HEK293 (cell line): ENCODE data around the gene BCL11A.

Source experiments
- HOXC10 ChIP-seq: sonication (generic); formaldehyde crosslinking; IDR thresholded peaks from 2 replicates; pipeline ENCODE4 v1.8.1; 2023; ENCODE audit warnings: mild to moderate bottlenecking, missing genetic modification reagents
- KLF16 ChIP-seq: fragments of 450-650 bp; formaldehyde crosslinking; IDR thresholded peaks from 2 replicates; pipeline ENCODE4 v1.5.1; 2017; ENCODE audit warnings: missing biosample characterization, missing genetic modification characterization
- PBX3 ChIP-seq: sonication (generic); formaldehyde crosslinking; IDR thresholded peaks from 2 replicates; pipeline ENCODE4 v1.8.1; 2022; ENCODE audit warnings: mild to moderate bottlenecking, moderate library complexity, missing genetic modification reagents
- PRDM1 ChIP-seq: fragments of 450-650 bp; formaldehyde crosslinking; IDR thresholded peaks from 2 replicates; pipeline ENCODE4; 2016; ENCODE audit warnings: missing biosample characterization, missing genetic modification characterization
- RBAK ChIP-seq: fragments of 450-650 bp; formaldehyde crosslinking; IDR thresholded peaks from 2 replicates; pipeline ENCODE4 v1.5.1; 2016; ENCODE audit warnings: missing biosample characterization, missing genetic modification characterization
- REPIN1 ChIP-seq: fragments of 450-650 bp; formaldehyde crosslinking; IDR thresholded peaks from 2 replicates; pipeline ENCODE4 v1.5.1; 2017; ENCODE audit warnings: missing biosample characterization, missing genetic modification characterization, low read depth
- REST ChIP-seq: fragments of 450-650 bp; formaldehyde crosslinking; IDR thresholded peaks from 2 replicates; pipeline ENCODE4 v1.5.1; 2016; ENCODE audit warnings: missing biosample characterization, missing genetic modification characterization
- SETDB1 ChIP-seq: IDR thresholded peaks from one replicate; pipeline ENCODE4 v1.6.1; 2017; ENCODE audit warnings: mild to moderate bottlenecking, low read length, moderate library complexity, mixed read lengths; ENCODE audit not compliant: insufficient read length
- WT1 ChIP-seq: fragments of 450-650 bp; formaldehyde crosslinking; IDR thresholded peaks from 2 replicates; pipeline ENCODE4 v1.5.1; 2016; ENCODE audit warnings: missing biosample characterization, missing genetic modification characterization
- YY2 ChIP-seq: fragments of 450-650 bp; formaldehyde crosslinking; IDR thresholded peaks from 2 replicates; pipeline ENCODE4 v1.5.1; 2016; ENCODE audit warnings: missing biosample characterization, missing genetic modification characterization
- ZNF112 ChIP-seq: fragments of 450-650 bp; formaldehyde crosslinking; IDR thresholded peaks from 2 replicates; pipeline ENCODE4 v1.5.0; 2017; ENCODE audit warnings: missing biosample characterization, missing genetic modification characterization
- ZNF132 ChIP-seq: fragments of 450-650 bp; formaldehyde crosslinking; IDR thresholded peaks from 2 replicates; pipeline ENCODE4 v1.5.1; 2017; ENCODE audit warnings: missing biosample characterization, missing genetic modification characterization, borderline replicate concordance
- ZNF169 ChIP-seq: fragments of 450-650 bp; formaldehyde crosslinking; IDR thresholded peaks from 2 replicates; pipeline ENCODE4 v1.5.1; 2016; ENCODE audit warnings: missing biosample characterization, missing genetic modification characterization
- ZNF211 ChIP-seq: fragments of 450-650 bp; formaldehyde crosslinking; IDR thresholded peaks from 2 replicates; pipeline ENCODE4 v1.5.1; 2016; ENCODE audit warnings: low read depth, missing biosample characterization, missing genetic modification characterization
- ZNF266 ChIP-seq: fragments of 450-650 bp; formaldehyde crosslinking; IDR thresholded peaks from 2 replicates; pipeline ENCODE4 v1.5.1; 2016; ENCODE audit warnings: missing biosample characterization, missing genetic modification characterization, low read depth
- ZNF324 ChIP-seq: fragments of 450-650 bp; formaldehyde crosslinking; IDR thresholded peaks from 2 replicates; pipeline ENCODE4 v1.5.1; 2016; ENCODE audit warnings: missing biosample characterization, missing genetic modification characterization
- ZNF335 ChIP-seq: fragments of 450-650 bp; formaldehyde crosslinking; conservative IDR thresholded peaks from 2 replicates; pipeline ENCODE4 v1.5.1; 2016; ENCODE audit warnings: missing biosample characterization, missing genetic modification characterization
- ZNF354C ChIP-seq: fragments of 450-650 bp; formaldehyde crosslinking; IDR thresholded peaks from 2 replicates; pipeline ENCODE4 v1.5.1; 2016; ENCODE audit warnings: missing biosample characterization, missing genetic modification characterization, low read depth, borderline replicate concordance
- ZNF530 ChIP-seq: fragments of 450-650 bp; formaldehyde crosslinking; IDR thresholded peaks from 2 replicates; pipeline ENCODE4 v1.5.1; 2016; ENCODE audit warnings: low read depth, missing biosample characterization, missing genetic modification characterization
- ZNF623 ChIP-seq: fragments of 450-650 bp; formaldehyde crosslinking; IDR thresholded peaks from 2 replicates; pipeline ENCODE4 v1.5.1; 2016; ENCODE audit warnings: missing biosample characterization, missing genetic modification characterization
- ZNF776 ChIP-seq: fragments of 450-650 bp; formaldehyde crosslinking; IDR thresholded peaks from 2 replicates; pipeline ENCODE4 v1.5.0; 2017; ENCODE audit warnings: missing biosample characterization, missing genetic modification characterization, borderline replicate concordance
- TF ChIP-seq, protein P1 (sequence below): fragments of 450-650 bp; formaldehyde crosslinking; conservative IDR thresholded peaks from 2 replicates; pipeline ENCODE4 v1.5.1; 2016; ENCODE audit warnings: low read depth, missing biosample characterization, missing genetic modification characterization
- TF ChIP-seq, protein P2 (sequence below): fragments of 450-650 bp; formaldehyde crosslinking; IDR thresholded peaks from 2 replicates; pipeline ENCODE4 v1.5.1; 2016; ENCODE audit warnings: missing biosample characterization, missing genetic modification characterization
- TF ChIP-seq, protein P3 (sequence below): fragments of 450-650 bp; formaldehyde crosslinking; IDR thresholded peaks from 2 replicates; pipeline ENCODE4 v1.5.1; 2016; ENCODE audit warnings: missing biosample characterization, missing genetic modification characterization

Gene BCL11A

GRCh38 chr2:60530660-60531281 lies 22.7 kb downstream of the BCL11A start (continued):
- TF ChIP-seq KLF16 (0 out of 2 replicates have a peak, but pooled peaks have one; percentile 49), PBX3 (CRISPR knock-in tag) (no peak), ZNF530 (tag by site-specific recombination) (no peak), ZNF169 (no peak), HOXC10 (no peak), WT1 (tag by site-specific recombination) (peak; percentile 50; the same call in 1 of the 2 replicates), ZNF132 (tag by site-specific recombination) (no peak), ZNF623 (tag by site-specific recombination) (no peak), ZNF776 (tag by site-specific recombination) (no peak), ZNF112 (tag by site-specific recombination) (no peak), PRDM1 (tag by site-specific recombination) (peak; percentile 21; the same call in 1 of the 2 replicates), YY2 (tag by site-specific recombination) (no peak), ZNF211 (tag by site-specific recombination) (no peak), REST (no peak), RBAK (tag by site-specific recombination) (no peak), ZNF266 (tag by site-specific recombination) (no peak), ZNF324 (peak; percentile 38; the same call in 1 of the 2 replicates), ZNF335 (tag by site-specific recombination) (peak; percentile 59; the same call in 1 of the 2 replicates), SETDB1 (no peak), REPIN1 (tag by site-specific recombination) (no peak), ZNF354C (no peak)
- TF ChIP-seq, protein P1, sequence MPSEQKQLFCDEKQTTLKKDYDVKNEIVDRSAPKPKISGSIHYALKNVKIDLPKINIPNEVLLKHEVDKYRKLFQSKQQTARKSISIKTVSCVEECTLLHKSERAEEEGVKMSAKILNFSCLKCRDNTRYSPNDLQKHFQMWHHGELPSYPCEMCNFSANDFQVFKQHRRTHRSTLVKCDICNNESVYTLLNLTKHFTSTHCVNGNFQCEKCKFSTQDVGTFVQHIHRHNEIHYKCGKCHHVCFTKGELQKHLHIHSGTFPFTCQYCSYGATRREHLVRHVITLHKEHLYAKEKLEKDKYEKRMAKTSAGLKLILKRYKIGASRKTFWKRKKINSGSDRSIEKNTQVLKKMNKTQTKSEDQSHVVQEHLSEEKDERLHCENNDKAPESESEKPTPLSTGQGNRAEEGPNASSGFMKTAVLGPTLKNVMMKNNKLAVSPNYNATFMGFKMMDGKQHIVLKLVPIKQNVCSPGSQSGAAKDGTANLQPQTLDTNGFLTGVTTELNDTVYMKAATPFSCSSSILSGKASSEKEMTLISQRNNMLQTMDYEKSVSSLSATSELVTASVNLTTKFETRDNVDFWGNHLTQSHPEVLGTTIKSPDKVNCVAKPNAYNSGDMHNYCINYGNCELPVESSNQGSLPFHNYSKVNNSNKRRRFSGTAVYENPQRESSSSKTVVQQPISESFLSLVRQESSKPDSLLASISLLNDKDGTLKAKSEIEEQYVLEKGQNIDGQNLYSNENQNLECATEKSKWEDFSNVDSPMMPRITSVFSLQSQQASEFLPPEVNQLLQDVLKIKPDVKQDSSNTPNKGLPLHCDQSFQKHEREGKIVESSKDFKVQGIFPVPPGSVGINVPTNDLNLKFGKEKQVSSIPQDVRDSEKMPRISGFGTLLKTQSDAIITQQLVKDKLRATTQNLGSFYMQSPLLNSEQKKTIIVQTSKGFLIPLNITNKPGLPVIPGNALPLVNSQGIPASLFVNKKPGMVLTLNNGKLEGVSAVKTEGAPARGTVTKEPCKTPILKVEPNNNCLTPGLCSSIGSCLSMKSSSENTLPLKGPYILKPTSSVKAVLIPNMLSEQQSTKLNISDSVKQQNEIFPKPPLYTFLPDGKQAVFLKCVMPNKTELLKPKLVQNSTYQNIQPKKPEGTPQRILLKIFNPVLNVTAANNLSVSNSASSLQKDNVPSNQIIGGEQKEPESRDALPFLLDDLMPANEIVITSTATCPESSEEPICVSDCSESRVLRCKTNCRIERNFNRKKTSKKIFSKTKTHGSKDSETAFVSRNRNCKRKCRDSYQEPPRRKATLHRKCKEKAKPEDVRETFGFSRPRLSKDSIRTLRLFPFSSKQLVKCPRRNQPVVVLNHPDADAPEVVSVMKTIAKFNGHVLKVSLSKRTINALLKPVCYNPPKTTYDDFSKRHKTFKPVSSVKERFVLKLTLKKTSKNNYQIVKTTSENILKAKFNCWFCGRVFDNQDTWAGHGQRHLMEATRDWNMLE (tag by site-specific recombination) = no peak
- TF ChIP-seq, protein P2, sequence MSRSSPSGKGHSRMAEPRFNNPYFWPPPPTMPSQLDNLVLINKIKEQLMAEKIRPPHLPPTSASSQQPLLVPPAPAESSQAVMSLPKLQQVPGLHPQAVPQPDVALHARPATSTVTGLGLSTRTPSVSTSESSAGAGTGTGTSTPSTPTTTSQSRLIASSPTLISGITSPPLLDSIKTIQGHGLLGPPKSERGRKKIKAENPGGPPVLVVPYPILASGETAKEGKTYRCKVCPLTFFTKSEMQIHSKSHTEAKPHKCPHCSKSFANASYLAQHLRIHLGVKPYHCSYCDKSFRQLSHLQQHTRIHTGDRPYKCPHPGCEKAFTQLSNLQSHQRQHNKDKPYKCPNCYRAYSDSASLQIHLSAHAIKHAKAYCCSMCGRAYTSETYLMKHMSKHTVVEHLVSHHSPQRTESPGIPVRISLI (tag by site-specific recombination) = no peak
- TF ChIP-seq, protein P3, sequence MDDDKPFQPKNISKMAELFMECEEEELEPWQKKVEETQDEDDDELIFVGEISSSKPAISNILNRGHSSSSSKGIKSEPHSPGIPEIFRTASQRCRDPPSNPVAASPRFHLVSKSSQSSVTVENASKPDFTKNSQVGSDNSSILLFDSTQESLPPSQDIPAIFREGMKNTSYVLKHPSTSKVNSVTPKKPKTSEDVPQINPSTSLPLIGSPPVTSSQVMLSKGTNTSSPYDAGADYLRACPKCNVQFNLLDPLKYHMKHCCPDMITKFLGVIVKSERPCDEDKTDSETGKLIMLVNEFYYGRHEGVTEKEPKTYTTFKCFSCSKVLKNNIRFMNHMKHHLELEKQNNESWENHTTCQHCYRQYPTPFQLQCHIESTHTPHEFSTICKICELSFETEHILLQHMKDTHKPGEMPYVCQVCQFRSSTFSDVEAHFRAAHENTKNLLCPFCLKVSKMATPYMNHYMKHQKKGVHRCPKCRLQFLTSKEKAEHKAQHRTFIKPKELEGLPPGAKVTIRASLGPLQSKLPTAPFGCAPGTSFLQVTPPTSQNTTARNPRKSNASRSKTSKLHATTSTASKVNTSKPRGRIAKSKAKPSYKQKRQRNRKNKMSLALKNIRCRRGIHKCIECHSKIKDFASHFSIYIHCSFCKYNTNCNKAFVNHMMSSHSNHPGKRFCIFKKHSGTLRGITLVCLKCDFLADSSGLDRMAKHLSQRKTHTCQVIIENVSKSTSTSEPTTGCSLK (tag by site-specific recombination) = no peak
